Cardiac muscle cell (in vitro differentiated cells and primary cell): ENCODE measurements around the gene DCST2. TPM values are rescaled to one million over a fixed set of nuclear protein-coding genes. Genes with fewer than 3 reads are reported as not detected.

Source experiments
- DNase-seq, 2 donors: peaks; one replicate each; pipeline versions ENCODE4 v3.0.0 to v3.0.0-alpha.2; 2010 to 2017; ENCODE audit warnings: low read depth in 1 of 2, low spot score in 1 of 2
- H3K27ac ChIP-seq: fragments of 200-600 bp; sonication (generic); 2 replicates; pipeline ENCODE4 v1.5.1; 2016
- H3K27me3 ChIP-seq: fragments of 200-600 bp; sonication (generic); 2 replicates; pipeline ENCODE4 v1.6.0; 2016; ENCODE audit warnings: control low read depth
- H3K36me3 ChIP-seq: fragments of 200-600 bp; sonication (generic); 2 replicates; pipeline ENCODE4 v1.5.1; 2016; ENCODE audit warnings: control low read depth
- H3K4me1 ChIP-seq: fragments of 200-600 bp; sonication (generic); 2 replicates; pipeline ENCODE4 v1.8.1; 2017; ENCODE audit warnings: low read depth, mild to moderate bottlenecking, mixed run types
- H3K4me3 ChIP-seq: fragments of 200-600 bp; sonication (generic); 2 replicates; pipeline ENCODE4 v1.5.1; 2016; ENCODE audit warnings: mild to moderate bottlenecking
- H3K9me3 ChIP-seq: fragments of 200-600 bp; sonication (generic); 2 replicates; pipeline ENCODE4 v1.5.1; 2017; ENCODE audit warnings: low read depth, mild to moderate bottlenecking, control low read depth
- polyA plus RNA-seq: library from polyadenylated mRNA; unstranded; fragments of >200 nt; fragmentation: Nextera tagmentation; extraction: Ambion mirVana; gene quantifications from 2 replicates; pipeline ENCODE4 v1.2.1, GENCODE V29; 2016
- total RNA-seq: library from RNA; depleted of rRNA; stranded (reverse); fragments of >200 nt; gene quantifications from 2 replicates; pipeline ENCODE4 v1.2.3, GENCODE V29; 2016
- TF ChIP-seq, protein P1 (sequence below): IDR thresholded peaks from 2 replicates; pipeline ENCODE4 v1.5.1; 2012; ENCODE audit warnings: low read depth, mild to moderate bottlenecking, low read length

Gene DCST2
- total and polyA plus RNA-seq, 2 experiments from 2014 or later, result 1.1 to 5.4 TPM

DNA sequence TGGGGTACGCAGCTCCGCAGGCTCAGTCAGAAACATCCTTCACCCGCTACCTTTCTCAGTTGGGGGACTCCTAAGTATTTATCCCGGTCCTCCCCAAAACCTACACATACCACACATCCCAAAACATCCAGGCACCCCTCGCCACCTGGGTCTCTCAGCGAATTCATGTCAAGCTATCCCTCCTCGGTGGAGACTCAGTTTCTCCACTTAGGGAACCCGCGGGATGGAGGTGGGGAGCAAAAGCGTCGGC is 32.2 kb downstream of the DCST2 start:
- no peaks in the 10 kb centered on the region for H3K9me3 ChIP-seq
- H3K4me3 ChIP-seq, result peak overlapping the region; percentile 75
- no peaks in the 10 kb centered on the region for H3K36me3 ChIP-seq
- DNase-seq, result no peak
- H3K27me3 ChIP-seq, result no peaks in the 10 kb centered on the region
- peak overlapping the region; percentile 85 for H3K27ac ChIP-seq
- peaks cover 10% of the 10 kb centered on the region for H3K4me1 ChIP-seq
- TF ChIP-seq, protein P1, sequence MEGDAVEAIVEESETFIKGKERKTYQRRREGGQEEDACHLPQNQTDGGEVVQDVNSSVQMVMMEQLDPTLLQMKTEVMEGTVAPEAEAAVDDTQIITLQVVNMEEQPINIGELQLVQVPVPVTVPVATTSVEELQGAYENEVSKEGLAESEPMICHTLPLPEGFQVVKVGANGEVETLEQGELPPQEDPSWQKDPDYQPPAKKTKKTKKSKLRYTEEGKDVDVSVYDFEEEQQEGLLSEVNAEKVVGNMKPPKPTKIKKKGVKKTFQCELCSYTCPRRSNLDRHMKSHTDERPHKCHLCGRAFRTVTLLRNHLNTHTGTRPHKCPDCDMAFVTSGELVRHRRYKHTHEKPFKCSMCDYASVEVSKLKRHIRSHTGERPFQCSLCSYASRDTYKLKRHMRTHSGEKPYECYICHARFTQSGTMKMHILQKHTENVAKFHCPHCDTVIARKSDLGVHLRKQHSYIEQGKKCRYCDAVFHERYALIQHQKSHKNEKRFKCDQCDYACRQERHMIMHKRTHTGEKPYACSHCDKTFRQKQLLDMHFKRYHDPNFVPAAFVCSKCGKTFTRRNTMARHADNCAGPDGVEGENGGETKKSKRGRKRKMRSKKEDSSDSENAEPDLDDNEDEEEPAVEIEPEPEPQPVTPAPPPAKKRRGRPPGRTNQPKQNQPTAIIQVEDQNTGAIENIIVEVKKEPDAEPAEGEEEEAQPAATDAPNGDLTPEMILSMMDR, result no peak

DNA sequence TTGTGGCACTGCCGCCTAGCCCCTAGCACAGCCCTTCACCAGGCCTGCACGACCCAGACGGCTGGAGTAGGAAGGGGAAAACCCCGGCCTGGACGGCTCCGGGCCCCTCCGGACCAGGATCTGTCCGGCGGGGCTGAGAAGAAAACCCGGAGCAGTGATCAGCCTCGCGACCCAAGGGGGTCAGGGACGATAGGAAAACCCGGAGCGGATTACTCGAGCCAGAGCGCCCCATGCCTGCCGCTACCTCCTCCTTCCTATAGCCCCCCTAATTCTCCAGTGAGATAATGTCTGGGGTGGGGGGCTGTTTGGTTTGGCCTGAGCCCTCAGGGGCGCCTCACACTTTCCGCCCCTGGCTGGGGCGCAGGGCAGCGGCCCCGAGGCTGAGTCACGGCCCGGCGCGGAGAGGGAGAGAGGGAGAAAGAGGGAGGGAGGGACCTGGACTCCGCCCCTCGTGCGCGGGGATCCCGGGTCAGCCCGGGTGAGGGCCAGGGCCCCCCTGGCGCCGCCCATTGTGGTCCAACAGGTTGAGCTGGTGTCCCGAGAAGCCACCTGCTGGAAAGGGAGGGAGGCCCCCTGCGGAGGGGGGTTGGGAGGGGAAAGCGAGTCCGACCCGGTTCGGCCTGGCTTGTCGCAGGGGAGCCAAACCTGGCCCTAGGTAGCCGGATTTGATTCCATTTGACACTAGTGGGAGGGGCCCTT is 32.7 kb downstream of the DCST2 start:
- Histone ChIP-seq H3K27me3 (no peaks in the 10 kb centered on the region), H3K36me3 (no peaks in the 10 kb centered on the region), H3K27ac (peak overlapping the region; percentile 85), H3K4me1 (peaks cover 10% of the 10 kb centered on the region), H3K4me3 (peak overlapping the region; percentile 75), H3K9me3 (no peaks in the 10 kb centered on the region)
- peak; percentile 87 to 94 for DNase-seq
- TF ChIP-seq, protein P1, result no peak

- H3K4me1 ChIP-seq, result peaks cover 10% of the 10 kb centered on the region
These were observed 33.2 kb downstream of the DCST2 start for GRCh38 chr1:155000411-155000725.

DNA sequence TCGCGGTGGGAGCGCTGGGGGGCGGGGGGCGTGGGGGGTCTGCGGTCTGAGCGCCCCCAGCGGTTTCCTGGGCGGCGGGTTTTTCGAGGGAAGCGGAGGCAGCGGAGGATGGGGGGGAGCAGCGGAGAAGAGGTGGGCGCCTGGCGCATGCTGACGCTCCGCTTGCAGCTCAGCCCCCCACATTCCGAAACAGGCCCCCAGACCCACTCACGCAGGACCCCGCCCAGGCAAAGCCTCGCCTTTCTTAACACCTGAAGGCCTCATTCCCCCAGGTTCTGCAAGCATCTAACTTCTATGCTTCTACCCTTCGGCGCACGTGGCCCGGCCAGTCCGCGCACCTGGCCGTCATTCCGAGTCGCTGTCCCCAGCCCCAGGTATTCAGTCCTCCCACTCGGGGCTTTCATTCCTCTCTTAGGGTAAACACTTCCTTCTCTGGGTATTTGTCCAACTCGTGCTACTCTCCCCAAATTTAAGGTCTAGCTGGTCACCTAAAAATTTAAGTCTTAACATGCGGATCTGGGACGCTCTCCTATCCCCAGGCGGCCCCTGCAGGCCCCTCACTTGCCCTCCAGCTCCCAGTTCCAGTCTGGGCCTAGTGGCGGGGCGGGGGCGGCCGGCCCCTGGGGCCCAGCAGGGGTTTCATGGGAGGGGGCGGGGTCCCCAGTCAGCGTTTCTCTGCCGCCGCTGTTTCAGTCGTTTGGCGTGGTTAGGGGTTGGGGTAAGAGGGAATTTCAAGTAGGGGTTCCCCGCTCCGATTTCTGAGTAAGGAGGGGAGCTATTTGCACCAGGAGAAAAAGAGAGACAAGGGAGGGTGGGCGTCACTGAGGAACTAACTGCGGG is 33.8 kb downstream of the DCST2 start:
- peak overlapping the region; percentile 85 for H3K27ac ChIP-seq
- DNase-seq, result peak in 1 of 2 donors; percentile 70

More at GRCh38 chr1:155000411-155000725, 33.2 kb downstream of the DCST2 start:
- H3K27me3 ChIP-seq, result no peaks in the 10 kb centered on the region
- H3K9me3 ChIP-seq, result no peaks in the 10 kb centered on the region
- peak overlapping the region; percentile 85 for H3K27ac ChIP-seq
- H3K4me3 ChIP-seq, result peak overlapping the region; percentile 75
- TF ChIP-seq, protein P1, result no peak
- no peaks in the 10 kb centered on the region for H3K36me3 ChIP-seq
- no peak for DNase-seq

DNA sequence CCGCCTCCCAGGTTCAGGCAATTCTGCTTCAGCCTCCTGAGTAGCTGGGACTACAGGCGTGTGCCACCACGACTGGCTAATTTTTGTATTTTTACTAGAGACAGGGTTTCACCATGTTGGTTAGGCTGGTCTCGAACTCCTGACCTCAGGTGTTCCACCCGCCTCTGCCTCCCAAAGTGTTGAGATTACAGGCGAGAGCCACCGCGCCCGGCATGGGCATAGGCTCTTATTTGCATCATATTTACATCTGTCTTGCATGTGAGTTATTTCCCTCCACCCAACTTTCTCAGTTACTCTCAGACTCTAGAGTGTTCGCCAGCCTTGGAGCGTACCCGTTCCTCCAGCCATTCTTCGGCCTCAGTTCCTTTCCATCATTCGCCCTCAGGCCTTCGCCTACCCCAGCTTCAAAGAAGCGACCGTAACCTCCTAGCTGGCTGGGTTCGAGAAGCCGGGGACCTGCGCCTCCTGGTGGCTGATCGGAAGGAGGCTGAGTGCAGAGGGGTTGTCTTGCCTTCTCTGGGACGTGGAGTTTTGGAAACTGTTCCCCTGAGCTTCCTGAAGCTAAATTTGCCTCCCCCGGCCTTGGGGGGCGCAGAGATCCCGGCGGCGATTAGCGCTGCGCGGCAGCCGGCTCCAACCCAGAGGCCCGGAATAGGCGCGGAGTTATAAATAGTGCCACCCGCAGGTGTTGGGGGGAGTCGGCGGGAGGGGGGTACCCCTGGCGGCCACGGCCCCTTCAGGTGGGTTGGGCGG is 34.6 kb downstream of the DCST2 start:
- H3K27me3 ChIP-seq, result no peaks in the 10 kb centered on the region
- H3K27ac ChIP-seq, result peak overlapping the region; percentile 85

More for the DNA sequence above, 33.8 kb downstream of the DCST2 start:
- H3K4me1 ChIP-seq, result peaks cover 10% of the 10 kb centered on the region
- H3K4me3 ChIP-seq, result peak overlapping the region; percentile 75
- TF ChIP-seq, protein P1, result no peak
- H3K9me3 ChIP-seq, result no peaks in the 10 kb centered on the region
- no peaks in the 10 kb centered on the region for H3K27me3 ChIP-seq
- H3K36me3 ChIP-seq, result no peaks in the 10 kb centered on the region

More for the DNA sequence above, 34.6 kb downstream of the DCST2 start:
- Histone ChIP-seq H3K36me3 (no peaks in the 10 kb centered on the region), H3K4me1 (peaks cover 10% of the 10 kb centered on the region), H3K4me3 (peak overlapping the region; percentile 75), H3K9me3 (no peaks in the 10 kb centered on the region)
- TF ChIP-seq, protein P1, result peak; percentile 94
- DNase-seq, result peak; percentile 75 to 84
